T-cell (primary cell): Measurements from ENCODE around the gene DPP6. TPM values are rescaled to one million over a fixed set of nuclear protein-coding genes. Genes with fewer than 3 reads are reported as not detected.

Source experiments
- ATAC-seq, 4 experiments: fragments of 200-7000 bp in 3 of 4; fragments of 150-1000 bp in 1 of 4; cut with Tn5 transposase; replicated peaks in 1 of 4; 1 replicate in 3 of 4; 2 replicates in 1 of 4; pipeline ENCODE4 v1.10.0; 2021; ENCODE audit warnings: moderate library complexity in 3 of 4, mild to moderate bottlenecking in 2 of 4, moderate number of reproducible peaks in 1 of 4
- CTCF ChIA-PET, 2 donors: fragments of 300-600 bp; sonication (Branson Sonifier 250); formaldehyde crosslinking; loops; one replicate each; lab custom pipeline; 2022; ENCODE audit warnings: antibody characterized with exemption in 2 of 2; lab: Charles Lee
- POLR2A ChIA-PET, 2 donors: fragments of 300-600 bp; sonication (Branson Sonifier 250); formaldehyde crosslinking; loops; one replicate each; lab custom pipeline; 2022; ENCODE audit warnings: antibody characterized with exemption in 2 of 2; lab: Charles Lee
- DNase-seq, 35 experiments: peaks; one replicate each; pipeline versions ENCODE4 v3.0.0 to v3.0.0-alpha.2; 2013 to 2023
- H3K27ac ChIP-seq: one replicate; pipeline ENCODE4 v1.5.1; 2013; ENCODE audit warnings: low read length
- H3K27me3 ChIP-seq, 2 experiments: replicated peaks in 1 of 2; 1 replicate in 1 of 2; 2 replicates in 1 of 2; pipeline versions ENCODE4 v1.6.1 to v1.7.0; 2013; ENCODE audit warnings: low read length in 1 of 2, mixed read lengths in 1 of 2; ENCODE audit not compliant: control insufficient read depth in 2 of 2, insufficient read depth in 2 of 2; ENCODE audit errors: extremely low read depth in 1 of 2
- H3K36me3 ChIP-seq, 2 donors: 1 replicate in 1 of 2; 2 replicates in 1 of 2; pipeline versions ENCODE4 v1.6.1 to v1.7.0; 2013; ENCODE audit warnings: low read length in 1 of 2; ENCODE audit not compliant: control insufficient read depth in 2 of 2, insufficient read depth in 1 of 2; ENCODE audit errors: extremely low read depth in 1 of 2
- H3K4me1 ChIP-seq, 2 experiments: 1 replicate in 1 of 2; 2 replicates in 1 of 2; pipeline versions ENCODE4 v1.6.1 to v1.7.0; 2013; ENCODE audit warnings: low read length in 2 of 2, mixed read lengths in 1 of 2; ENCODE audit not compliant: insufficient read depth in 2 of 2, control insufficient read depth in 1 of 2; ENCODE audit errors: extremely low read depth in 1 of 2
- H3K4me3 ChIP-seq, 2 donors: 1 replicate in 1 of 2; 2 replicates in 1 of 2; pipeline versions ENCODE4 v1.5.1 to v1.7.0; 2013; ENCODE audit warnings: mild to moderate bottlenecking in 2 of 2, low read length in 1 of 2, moderate library complexity in 1 of 2; ENCODE audit not compliant: control insufficient read depth in 1 of 2; ENCODE audit errors: extremely low read depth in 1 of 2
- H3K9me3 ChIP-seq: 2 replicates; pipeline ENCODE4 v1.7.0; 2013
- H3K27ac Mint-ChIP-seq, 2 donors: one replicate each; pipeline ENCODE4 v1.8.0; 2020 to 2021; ENCODE audit warnings: mild to moderate bottlenecking in 2 of 2, mixed read lengths in 2 of 2
- H3K27me3 Mint-ChIP-seq, 2 donors: one replicate each; pipeline ENCODE4 v1.8.0; 2021 to 2022; ENCODE audit warnings: mixed read lengths in 2 of 2
- H3K36me3 Mint-ChIP-seq: one replicate; pipeline ENCODE4 v1.8.0; 2021; ENCODE audit warnings: mixed read lengths
- H3K4me1 Mint-ChIP-seq, 3 donors: one replicate each; pipeline ENCODE4 v1.8.0; 2020 to 2022; ENCODE audit warnings: mixed read lengths in 3 of 3, mild to moderate bottlenecking in 1 of 3
- H3K4me3 Mint-ChIP-seq, 3 donors: one replicate each; pipeline ENCODE4 v1.8.0; 2020 to 2022; ENCODE audit warnings: mild to moderate bottlenecking in 3 of 3, mixed read lengths in 3 of 3, moderate library complexity in 3 of 3
- H3K9me3 Mint-ChIP-seq, 3 donors: one replicate each; pipeline ENCODE4 v1.8.0; 2020 to 2022; ENCODE audit warnings: mixed read lengths in 3 of 3
- WGBS: methylation state at CpG from one replicate; pipeline ENCODE4 v1.1.5; 2013; ENCODE audit warnings: missing lambda C conversion rate; ENCODE audit not compliant: insufficient coverage; 5-methylcytosine and 5-hydroxymethylcytosine counted together
- total RNA-seq, 35 experiments: library from RNA in 6 of 35; stranded (reverse) in 6 of 35; fragments of 120-200 nt in 1 of 35; gene quantifications; one replicate each; pipeline versions ENCODE4 v1.2.1 to v1.2.4 and lab custom pipeline; 2013 to 2026

Gene DPP6
- total RNA-seq, 5 donors from 2014 or later (not counting 1 experiment from before 2014, with no cell fraction given), result not detected

DNA sequence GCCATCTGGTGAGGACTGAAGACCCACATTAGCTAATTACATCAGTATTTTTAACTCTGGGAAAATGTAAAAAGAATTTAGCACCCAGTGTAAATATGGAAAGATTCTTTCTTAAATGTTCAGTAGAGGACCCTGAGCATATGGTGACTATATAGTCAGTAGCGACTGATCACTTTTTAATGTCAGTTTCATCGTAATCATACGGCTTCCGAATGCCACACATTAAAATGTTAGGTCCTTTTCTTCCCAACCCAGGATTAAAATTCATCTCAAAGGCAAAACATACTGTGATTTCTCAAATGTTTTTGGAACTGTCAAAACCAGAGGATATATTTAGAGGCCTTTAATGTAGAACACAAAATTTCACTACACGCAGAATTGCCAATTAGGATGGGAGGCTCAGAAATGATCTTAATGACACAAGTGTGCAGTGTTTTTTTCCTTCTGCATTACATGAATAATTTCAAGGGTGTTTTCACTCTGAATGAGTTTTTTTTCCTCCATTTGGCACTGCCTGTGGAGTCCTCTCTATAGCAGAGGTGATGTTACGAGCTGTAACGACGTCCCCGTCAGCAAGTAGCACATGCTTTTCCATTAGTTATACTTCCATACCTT, 568.0 kb downstream of the DPP6 start:
- CTCF ChIA-PET, result no interaction called here
- no peak for DNase-seq
- H3K9me3 Mint-ChIP-seq, result peaks cover 0 to 13% (median 4%) of the 10 kb centered on the region in 3 donors
- Histone ChIP-seq H3K4me1 (no peaks in the 10 kb centered on the region), H3K27ac (no peak overlapping the region), H3K4me3 (no peak overlapping the region), H3K27me3 (no peaks in the 10 kb centered on the region), H3K36me3 (no peaks in the 10 kb centered on the region), H3K9me3 (no peaks in the 10 kb centered on the region)
- H3K27me3 Mint-ChIP-seq, result no peaks in the 10 kb centered on the region
- no peaks in the 10 kb centered on the region for H3K36me3 Mint-ChIP-seq
- no peak for ATAC-seq
- no peak overlapping the region for H3K4me3 Mint-ChIP-seq
- no peaks in the 10 kb centered on the region for H3K4me1 Mint-ChIP-seq
- no peak overlapping the region for H3K27ac Mint-ChIP-seq
- POLR2A ChIA-PET, result no interaction called here
- 93% methylated on average over 7 of the region's 9 CpGs for WGBS

- H3K27me3 ChIP-seq, result no peaks in the 10 kb centered on the region
- no peaks in the 10 kb centered on the region for H3K36me3 ChIP-seq
- H3K4me3 ChIP-seq, result no peak overlapping the region
- H3K27ac Mint-ChIP-seq, result no peak overlapping the region
- no peaks in the 10 kb centered on the region for H3K9me3 ChIP-seq
- ChIA-PET CTCF (no interaction called here), POLR2A (no interaction called here)
- H3K4me1 Mint-ChIP-seq, result no peaks in the 10 kb centered on the region
- no peak overlapping the region for H3K4me3 Mint-ChIP-seq
- H3K27ac ChIP-seq, result no peak overlapping the region
- ATAC-seq (no peak), DNase-seq (no peak)
- H3K36me3 Mint-ChIP-seq, result no peaks in the 10 kb centered on the region
- no CpG with 5 or more reads among the region's 22 CpGs for WGBS
- H3K27me3 Mint-ChIP-seq, result no peaks in the 10 kb centered on the region
- peaks cover 0 to 11% (median 9%) of the 10 kb centered on the region in 3 donors for H3K9me3 Mint-ChIP-seq
- no peaks in the 10 kb centered on the region for H3K4me1 ChIP-seq
Observed at GRCh38 chr7:154623399-154623798, 571.2 kb downstream of the DPP6 start.

DNA sequence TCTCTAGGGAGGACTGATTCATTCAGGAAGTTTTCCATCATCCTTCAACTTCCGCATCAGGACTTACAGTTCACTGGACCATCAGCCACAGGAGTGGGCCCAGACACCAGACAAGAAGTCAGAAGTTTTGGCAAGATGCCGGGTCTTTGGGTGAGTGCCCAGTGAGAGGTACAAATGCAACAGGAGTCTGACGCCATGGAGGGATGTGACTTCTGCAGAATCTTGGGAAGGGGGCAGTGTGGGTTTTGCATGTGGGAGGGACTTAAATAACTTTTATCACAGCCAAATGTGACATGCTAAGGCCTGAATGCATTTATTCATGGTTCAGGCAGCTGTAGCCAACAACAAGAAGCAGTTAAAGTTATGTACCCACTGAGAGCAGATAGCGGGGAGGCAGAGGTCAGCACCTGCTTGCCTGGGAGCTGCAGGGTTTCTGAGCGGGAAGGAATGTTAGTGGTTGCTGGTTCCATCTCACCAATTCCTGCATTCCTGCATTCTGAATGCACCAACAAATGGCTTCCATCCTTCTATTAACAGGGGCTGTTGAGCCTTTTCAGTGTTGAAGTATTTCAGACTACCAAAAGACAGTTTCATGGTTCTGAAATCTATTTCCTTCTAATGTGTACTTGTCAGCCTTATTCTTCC, 575.6 kb downstream of the DPP6 start:
- Histone ChIP-seq H3K9me3 (no peaks in the 10 kb centered on the region), H3K4me3 (no peak overlapping the region), H3K36me3 (no peaks in the 10 kb centered on the region), H3K27me3 (no peaks in the 10 kb centered on the region), H3K27ac (no peak overlapping the region), H3K4me1 (no peaks in the 10 kb centered on the region)
- ChIA-PET CTCF (no interaction called here), POLR2A (no interaction called here)
- no peak overlapping the region for H3K27ac Mint-ChIP-seq
- H3K27me3 Mint-ChIP-seq, result peaks cover 0 to 2% of the 10 kb centered on the region in 2 donors
- peaks cover 4 to 19% (median 7%) of the 10 kb centered on the region in 3 donors for H3K9me3 Mint-ChIP-seq
- DNase-seq (no peak), ATAC-seq (no peak)
- H3K36me3 Mint-ChIP-seq, result no peaks in the 10 kb centered on the region
- no peaks in the 10 kb centered on the region for H3K4me1 Mint-ChIP-seq
- no peak overlapping the region for H3K4me3 Mint-ChIP-seq
- 93% methylated on average over 3 of the region's 5 CpGs for WGBS

GRCh38 chr7:154628556-154628955, 576.4 kb downstream of the DPP6 start:
- Histone ChIP-seq H3K4me3 (no peak overlapping the region), H3K9me3 (no peaks in the 10 kb centered on the region), H3K36me3 (no peaks in the 10 kb centered on the region), H3K4me1 (no peaks in the 10 kb centered on the region), H3K27me3 (no peaks in the 10 kb centered on the region), H3K27ac (no peak overlapping the region)
- H3K36me3 Mint-ChIP-seq, result no peaks in the 10 kb centered on the region
- CTCF ChIA-PET, result no interaction called here
- peaks cover 4 to 19% (median 7%) of the 10 kb centered on the region in 3 donors for H3K9me3 Mint-ChIP-seq
- no peak overlapping the region for H3K4me3 Mint-ChIP-seq
- peaks cover 0 to 2% of the 10 kb centered on the region in 2 donors for H3K27me3 Mint-ChIP-seq
- no peak overlapping the region for H3K27ac Mint-ChIP-seq
- POLR2A ChIA-PET, result interaction anchor here in 1 of 2 donors (0.5 kb wide), 1 partner anchor 1144 kb away, joined by 3 read pairs; no protein-coding TSS in a partner anchor
- no peak for DNase-seq
- no CpG with 5 or more reads among the region's 7 CpGs for WGBS
- no peaks in the 10 kb centered on the region for H3K4me1 Mint-ChIP-seq
- ATAC-seq, result no peak

DNA sequence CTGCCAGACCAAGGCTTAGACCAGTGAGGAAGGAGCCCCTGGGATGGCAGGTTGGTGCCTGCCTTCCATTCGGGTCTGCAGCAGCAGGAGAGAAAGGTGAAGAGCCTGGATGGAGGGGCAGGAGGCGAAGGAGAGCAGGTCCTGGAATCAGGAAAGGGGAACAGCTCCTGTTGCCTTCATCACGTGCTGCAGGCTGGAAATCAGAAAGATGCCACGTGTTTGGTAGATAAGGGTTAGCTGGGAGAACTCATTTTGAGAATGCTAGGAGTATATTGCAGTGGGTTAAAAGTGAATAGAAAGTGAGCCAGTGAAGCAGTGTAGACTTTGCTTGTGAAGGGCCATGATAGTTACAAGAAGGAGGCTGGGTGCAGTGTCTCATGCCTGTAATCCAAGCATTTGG, 579.0 kb downstream of the DPP6 start:
- WGBS, result 38% methylated on average over 4 of the region's 4 CpGs
- peaks cover 13 to 27% (median 17%) of the 10 kb centered on the region in 3 donors for H3K9me3 Mint-ChIP-seq
- no peaks in the 10 kb centered on the region for H3K36me3 Mint-ChIP-seq
- H3K27me3 ChIP-seq, result no peaks in the 10 kb centered on the region
- peaks cover 0 to 2% of the 10 kb centered on the region in 2 donors for H3K27me3 Mint-ChIP-seq
- H3K27ac ChIP-seq, result no peak overlapping the region
- no peak overlapping the region for H3K27ac Mint-ChIP-seq
- no peak overlapping the region for H3K4me3 Mint-ChIP-seq
- no peaks in the 10 kb centered on the region for H3K36me3 ChIP-seq
- ChIA-PET POLR2A (no interaction called here), CTCF (no interaction called here)
- no peak overlapping the region for H3K4me3 ChIP-seq
- DNase-seq (no peak), ATAC-seq (no peak)
- no peaks in the 10 kb centered on the region for H3K9me3 ChIP-seq
- no peaks in the 10 kb centered on the region for H3K4me1 ChIP-seq
- H3K4me1 Mint-ChIP-seq, result no peaks in the 10 kb centered on the region

- ChIA-PET CTCF (interaction anchor here in 1 of 2 donors (0.6 kb wide), 1 partner anchor 163 kb away, joined by 3 read pairs; no protein-coding TSS in a partner anchor), POLR2A (no interaction called here)
- DNase-seq, result no peak
- Mint-ChIP-seq H3K4me1 (no peaks in the 10 kb centered on the region), H3K9me3 (peaks cover 9 to 24% (median 18%) of the 10 kb centered on the region in 3 donors), H3K4me3 (no peak overlapping the region), H3K27ac (no peak overlapping the region), H3K27me3 (peaks cover 0 to 2% of the 10 kb centered on the region in 2 donors), H3K36me3 (no peaks in the 10 kb centered on the region)
- ATAC-seq, result no peak
- Histone ChIP-seq H3K9me3 (no peaks in the 10 kb centered on the region), H3K36me3 (no peaks in the 10 kb centered on the region), H3K27ac (no peak overlapping the region), H3K27me3 (no peaks in the 10 kb centered on the region), H3K4me1 (no peaks in the 10 kb centered on the region), H3K4me3 (no peak overlapping the region)
- WGBS, result 55% methylated on average over 2 of the region's 3 CpGs
Observed at GRCh38 chr7:154633641-154634040, 581.4 kb downstream of the DPP6 start.
